CD14-positive monocyte (primary cell): ENCODE results near the gene DISP2. TPM values are rescaled to one million over a fixed set of nuclear protein-coding genes. Genes with fewer than 3 reads are reported as not detected.
A peak's percentile ranks its signal among the peaks of the same experiment; 100 is the strongest.

Experiments
- DNase-seq, 3 donors: peaks; one replicate each; pipeline ENCODE4 v3.0.0-alpha.2; 2011 to 2022
- H2AFZ ChIP-seq: 2 replicates; pipeline ENCODE4 v1.6.0; 2012; ENCODE audit warnings: mild to moderate bottlenecking, low read depth, low read length, inconsistent platforms; ENCODE audit not compliant: insufficient read depth, poor library complexity, severe bottlenecking
- H3K27ac ChIP-seq, 2 donors: 1 replicate in 1 of 2; 2 replicates in 1 of 2; pipeline ENCODE4 v1.5.1; 2012 to 2013; ENCODE audit warnings: low read length in 2 of 2, control low read depth in 1 of 2, inconsistent platforms in 1 of 2, low read depth in 1 of 2, mild to moderate bottlenecking in 1 of 2
- H3K27me3 ChIP-seq, 2 donors: one replicate each; pipeline versions ENCODE4 v1.6.0 to v1.6.1; 2011 to 2013; ENCODE audit warnings: low read length in 2 of 2; ENCODE audit not compliant: control insufficient read depth in 2 of 2, insufficient read depth in 2 of 2
- H3K36me3 ChIP-seq, 2 donors: replicated peaks in 1 of 2; 1 replicate in 1 of 2; 2 replicates in 1 of 2; pipeline versions ENCODE4 v1.5.1 to v1.6.1; 2012 to 2013; ENCODE audit warnings: low read length in 2 of 2, control low read depth in 1 of 2, inconsistent platforms in 1 of 2, mild to moderate bottlenecking in 1 of 2; ENCODE audit not compliant: insufficient read depth in 2 of 2, control insufficient read depth in 1 of 2
- H3K4me1 ChIP-seq, 2 donors: 1 replicate in 1 of 2; 2 replicates in 1 of 2; pipeline versions ENCODE4 v1.5.1 to v1.6.1; 2012 to 2013; ENCODE audit warnings: low read length in 2 of 2, control low read depth in 1 of 2, inconsistent platforms in 1 of 2, mild to moderate bottlenecking in 1 of 2, moderate library complexity in 1 of 2; ENCODE audit not compliant: insufficient read depth in 2 of 2, control insufficient read depth in 1 of 2
- H3K4me2 ChIP-seq: replicated peaks from 2 replicates; pipeline ENCODE3; 2012; ENCODE audit warnings: low read length, moderate library complexity, mild to moderate bottlenecking; ENCODE audit not compliant: poor library complexity, severe bottlenecking; ENCODE audit errors: extremely low read depth
- H3K4me3 ChIP-seq, 3 experiments: fragments of 200-600 bp in 1 of 3; sonication (generic) in 1 of 3; replicated peaks in 1 of 3; 1 replicate in 2 of 3; 2 replicates in 1 of 3; pipeline ENCODE4 v1.5.1; 2011 to 2013; ENCODE audit warnings: low read length in 3 of 3, mild to moderate bottlenecking in 3 of 3, control low read depth in 2 of 3, low read depth in 2 of 3, inconsistent platforms in 1 of 3, moderate library complexity in 1 of 3
- H3K79me2 ChIP-seq: 2 replicates; pipeline ENCODE4 v1.6.0; 2012; ENCODE audit warnings: mild to moderate bottlenecking, control low read depth, inconsistent platforms, low read length, moderate library complexity; ENCODE audit not compliant: insufficient read depth
- H3K9ac ChIP-seq: 2 replicates; pipeline ENCODE4 v1.6.0; 2017; ENCODE audit warnings: low read length, mild to moderate bottlenecking; ENCODE audit not compliant: insufficient read depth, poor library complexity, severe bottlenecking
- H3K9me3 ChIP-seq, 2 donors: replicated peaks in 1 of 2; 1 replicate in 1 of 2; 2 replicates in 1 of 2; pipeline versions ENCODE4 v1.5.1 to v1.6.1; 2012 to 2013; ENCODE audit warnings: low read length in 2 of 2, control low read depth in 1 of 2; ENCODE audit not compliant: control insufficient read depth in 1 of 2, insufficient read depth in 1 of 2
- H4K20me1 ChIP-seq: 2 replicates; pipeline ENCODE4 v1.6.0; 2012; ENCODE audit warnings: mild to moderate bottlenecking, low read length, control low read depth, moderate library complexity; ENCODE audit not compliant: insufficient read depth
- H3K27ac Mint-ChIP-seq, 7 donors: one replicate each; pipeline ENCODE4 v1.8.0; 2020; ENCODE audit warnings: mild to moderate bottlenecking in 7 of 7, mixed read lengths in 7 of 7, moderate library complexity in 6 of 7, inconsistent platforms in 2 of 7
- H3K27me3 Mint-ChIP-seq, 3 donors: one replicate each; pipeline ENCODE4 v1.8.0; 2021 to 2022; ENCODE audit warnings: low read depth in 3 of 3, mild to moderate bottlenecking in 3 of 3, mixed read lengths in 3 of 3, moderate library complexity in 3 of 3, inconsistent platforms in 1 of 3
- H3K36me3 Mint-ChIP-seq, 2 donors: one replicate each; pipeline ENCODE4 v1.8.0; 2020; ENCODE audit warnings: mixed read lengths in 2 of 2, inconsistent platforms in 1 of 2, mild to moderate bottlenecking in 1 of 2
- H3K4me1 Mint-ChIP-seq: one replicate; pipeline ENCODE4 v1.8.0; 2020; ENCODE audit warnings: mild to moderate bottlenecking, mixed read lengths
- H3K4me3 Mint-ChIP-seq, 2 donors: one replicate each; pipeline ENCODE4 v1.8.0; 2020; ENCODE audit warnings: mild to moderate bottlenecking in 2 of 2, mixed read lengths in 2 of 2, moderate library complexity in 1 of 2
- H3K9me3 Mint-ChIP-seq, 7 donors: one replicate each; pipeline ENCODE4 v1.8.0; 2020 to 2022; ENCODE audit warnings: mixed read lengths in 7 of 7, mild to moderate bottlenecking in 6 of 7, moderate library complexity in 6 of 7, inconsistent platforms in 2 of 7
- WGBS: methylation state at CpG from one replicate; pipeline ENCODE4 v1.1.5; 2013; ENCODE audit warnings: missing lambda C conversion rate; ENCODE audit not compliant: insufficient coverage; 5-methylcytosine and 5-hydroxymethylcytosine counted together
- intact Hi-C, 2 donors: fragments of 100-400 bp; cut with micrococcal nuclease; formaldehyde crosslinking; loops; one replicate each; pipeline versions ENCODE4 v1.15.0 to v1.15.1; 2023
- polyA minus RNA-seq: library from RNA; depleted of rRNA, polyadenylated mRNA; stranded (reverse); fragments of >200 nt; gene quantifications from 2 replicates; pipeline ENCODE4 v1.2.3, GENCODE V29; 2012
- polyA plus RNA-seq, 3 donors: library from polyadenylated mRNA; depleted of rRNA in 1 of 3; unstranded in 2 of 3; stranded (reverse) in 1 of 3; fragments of 300-500 nt in 2 of 3; fragments of >200 nt in 1 of 3; fragmentation: Illumina TruSeq in 2 of 3; gene quantifications; 1 replicate in 2 of 3; 2 replicates in 1 of 3; pipeline ENCODE4 v1.2.3, GENCODE V29; 2012 to 2021
- total RNA-seq, 12 experiments: library from RNA in 1 of 12; stranded (reverse) in 1 of 12; fragments of 120-200 nt in 1 of 12; gene quantifications; one replicate each; pipeline ENCODE4 v1.2.4 and lab custom pipeline; 2013 to 2026; ENCODE audit warnings: mixed read lengths in 6 of 12, inconsistent platforms in 1 of 12
- TF ChIP-seq, protein P1 (sequence below): fragments of 200-600 bp; IDR thresholded peaks from one replicate; pipeline ENCODE4 v1.8.0; 2022; ENCODE audit warnings: antibody characterized with exemption, mild to moderate bottlenecking

The DISP2 gene
- 0.19 TPM for total RNA-seq (2013)
- polyA plus RNA-seq (under 1 TPM in 2 of 3 donors, not detected in 1; 0.01 TPM), polyA minus RNA-seq (under 0.01 and 0.08 TPM in 2 replicates), total RNA-seq (lab: John Stamatoyannopoulos, UW) (0 to 2.6 (median 0.26) reads per million in 11 experiments)

DNA sequence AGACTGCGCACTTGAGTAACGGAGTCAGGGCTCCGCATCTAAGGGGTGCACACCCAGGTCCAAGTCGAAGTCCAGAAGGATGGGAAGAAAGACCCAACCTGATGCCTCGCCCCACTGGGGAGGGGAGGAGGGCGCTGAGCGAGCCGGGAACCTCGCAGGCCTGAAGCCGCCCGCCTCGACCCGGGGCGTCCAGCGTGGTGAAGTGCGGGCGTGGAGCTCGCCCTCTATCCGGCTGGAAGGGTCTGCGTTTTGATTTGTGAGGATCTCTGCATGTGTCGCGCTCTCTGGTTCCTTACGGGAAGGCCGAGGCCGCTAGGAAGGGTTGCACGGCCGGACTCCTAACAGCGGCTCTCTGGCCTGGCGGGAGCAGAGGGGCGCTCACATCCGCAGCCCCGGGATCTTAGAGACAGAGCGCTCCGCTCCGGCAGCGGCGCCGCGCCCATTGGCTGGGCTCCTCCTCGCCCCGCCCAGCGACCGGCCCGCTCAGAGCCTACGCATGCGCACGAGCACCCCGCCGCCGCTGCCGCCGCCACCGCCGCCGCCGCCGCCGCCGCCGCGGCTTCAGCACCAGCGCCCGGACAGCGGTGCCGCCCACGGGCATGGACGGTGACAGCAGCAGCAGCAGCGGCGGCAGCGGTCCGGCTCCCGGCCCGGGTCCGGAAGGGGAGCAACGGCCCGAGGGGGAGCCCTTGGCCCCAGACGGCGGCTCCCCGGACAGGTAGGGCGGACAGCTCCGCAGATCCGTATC, at the start of gene DISP2:
TSS of gene DISP2 (plus strand) at position 497 of the 748 bp plus-strand sequence. CDS start at position 600, 103 bp downstream.
- Mint-ChIP-seq H3K36me3 (peaks cover 20 to 23% of the 10 kb centered on the region in 2 donors), H3K27ac (no peak within 1 kb of the TSS), H3K4me3 (peak within 1 kb of the TSS; percentile 77 to 91)

DNA sequence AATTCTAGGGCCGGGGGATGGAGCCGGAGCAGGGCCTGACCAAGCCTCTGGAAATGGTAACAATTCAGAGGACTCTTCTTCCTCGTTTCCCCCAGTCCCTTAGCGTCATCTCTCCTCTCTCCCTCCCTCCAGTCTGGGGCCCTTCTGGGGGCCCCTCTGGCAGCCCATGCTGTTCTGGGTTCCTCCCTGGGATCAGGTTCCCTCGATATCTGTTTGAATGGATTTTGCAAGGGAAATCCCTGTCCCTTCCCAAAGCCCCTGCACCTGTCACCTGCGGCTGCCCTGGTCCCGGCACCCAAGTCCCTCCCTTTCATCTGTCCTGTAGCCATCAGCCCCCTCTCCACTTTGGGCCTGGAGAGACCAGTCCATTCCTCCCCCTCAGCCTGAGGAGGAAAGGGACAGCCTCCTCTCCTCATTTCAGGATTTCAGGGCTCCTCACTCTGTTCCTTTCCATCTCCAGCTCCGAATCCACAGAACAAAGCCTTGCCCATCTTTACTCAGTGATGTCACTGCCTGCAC, 48.6 kb upstream of the DISP2 start:
- no peak for DNase-seq
- peak overlapping the region; percentile 67 to 95 (median 94) for H3K27ac Mint-ChIP-seq
- 27% methylated on average over 6 of the region's 8 CpGs for WGBS

More for the DNA sequence above, at the start of gene DISP2:
- DNase-seq: peak; percentile 67 to 85 (median 84)
- H3K27me3 Mint-ChIP-seq: peaks cover 7 to 19% (median 16%) of the 10 kb centered on the region in 3 donors
- no peaks in the 10 kb centered on the region for H3K9me3 ChIP-seq
- peak within 1 kb of the TSS; percentile 88 for H2AFZ ChIP-seq
- H4K20me1 ChIP-seq: peaks cover 11% of the 10 kb centered on the region
- peaks cover 14 to 19% of the 10 kb centered on the region in 2 donors for H3K4me1 ChIP-seq
- H3K9me3 Mint-ChIP-seq: no peaks in the 10 kb centered on the region
- peak within 1 kb of the TSS; percentile 95 for H3K4me2 ChIP-seq
- H3K79me2 ChIP-seq: no peaks in the 10 kb centered on the region
- no peak within 1 kb of the TSS for H3K27ac ChIP-seq
- H3K4me3 ChIP-seq: peak within 1 kb of the TSS; percentile 37 to 78 (median 50)
- H3K27me3 ChIP-seq: peaks cover 0 to 10% of the 10 kb centered on the region in 2 donors
- intact Hi-C loops: no loop called here
- no peak within 1 kb of the TSS for H3K9ac ChIP-seq
- peaks cover 15% of the 10 kb centered on the region for H3K4me1 Mint-ChIP-seq
- under 1% methylated on average over 79 of the region's 82 CpGs for WGBS
- peaks cover 0 to 3% of the 10 kb centered on the region in 2 donors for H3K36me3 ChIP-seq
- TF ChIP-seq, protein P1, sequence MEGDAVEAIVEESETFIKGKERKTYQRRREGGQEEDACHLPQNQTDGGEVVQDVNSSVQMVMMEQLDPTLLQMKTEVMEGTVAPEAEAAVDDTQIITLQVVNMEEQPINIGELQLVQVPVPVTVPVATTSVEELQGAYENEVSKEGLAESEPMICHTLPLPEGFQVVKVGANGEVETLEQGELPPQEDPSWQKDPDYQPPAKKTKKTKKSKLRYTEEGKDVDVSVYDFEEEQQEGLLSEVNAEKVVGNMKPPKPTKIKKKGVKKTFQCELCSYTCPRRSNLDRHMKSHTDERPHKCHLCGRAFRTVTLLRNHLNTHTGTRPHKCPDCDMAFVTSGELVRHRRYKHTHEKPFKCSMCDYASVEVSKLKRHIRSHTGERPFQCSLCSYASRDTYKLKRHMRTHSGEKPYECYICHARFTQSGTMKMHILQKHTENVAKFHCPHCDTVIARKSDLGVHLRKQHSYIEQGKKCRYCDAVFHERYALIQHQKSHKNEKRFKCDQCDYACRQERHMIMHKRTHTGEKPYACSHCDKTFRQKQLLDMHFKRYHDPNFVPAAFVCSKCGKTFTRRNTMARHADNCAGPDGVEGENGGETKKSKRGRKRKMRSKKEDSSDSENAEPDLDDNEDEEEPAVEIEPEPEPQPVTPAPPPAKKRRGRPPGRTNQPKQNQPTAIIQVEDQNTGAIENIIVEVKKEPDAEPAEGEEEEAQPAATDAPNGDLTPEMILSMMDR: no peak

More for the DNA sequence above, 48.6 kb upstream of the DISP2 start:
- TF ChIP-seq, protein P1: no peak
- Mint-ChIP-seq H3K4me3 (peak overlapping the region; percentile 94 to 99), H3K36me3 (peaks cover 6 to 14% of the 10 kb centered on the region in 2 donors), H3K9me3 (no peaks in the 10 kb centered on the region), H3K4me1 (peaks cover 60% of the 10 kb centered on the region), H3K27me3 (peaks cover 5 to 10% (median 8%) of the 10 kb centered on the region in 3 donors)
- Histone ChIP-seq H3K4me1 (peaks cover 49 to 61% of the 10 kb centered on the region in 2 donors), H3K27ac (peak overlapping the region; percentile 63 to 86), H3K9me3 (no peaks in the 10 kb centered on the region), H3K79me2 (peaks cover 50% of the 10 kb centered on the region), H3K4me2 (peak overlapping the region; percentile 97), H2AFZ (peak overlapping the region; percentile 23), H3K27me3 (peaks cover 0 to 4% of the 10 kb centered on the region in 2 donors), H3K36me3 (peaks cover 3 to 15% of the 10 kb centered on the region in 2 donors), H3K9ac (peak overlapping the region; percentile 67), H3K4me3 (peak overlapping the region in 2 of 3 experiments; percentile 89 to 99), H4K20me1 (peaks cover 30% of the 10 kb centered on the region)
- intact Hi-C loops: no loop called here
